Natural killer cell (primary cell): ENCODE data around the gene UAP1. TPM values are rescaled to one million over a fixed set of nuclear protein-coding genes. Genes with fewer than 3 reads are reported as not detected.

Experiments used
- ATAC-seq, 3 donors: fragments of 150-1000 bp in 2 of 3; fragments of 200-7000 bp in 1 of 3; cut with Tn5 transposase; 1 replicate in 1 of 3; 2 replicates in 2 of 3; pipeline ENCODE4 v1.10.0; 2021; ENCODE audit warnings: mild to moderate bottlenecking in 2 of 3, moderate library complexity in 2 of 3
- DNase-seq, 2 donors: peaks; one replicate each; pipeline versions ENCODE4 v3.0.0 to v3.0.0-alpha.2; 2013 to 2021; ENCODE audit warnings: mixed read lengths in 1 of 2
- H3K27ac ChIP-seq: one replicate; pipeline ENCODE4 v1.5.1; 2013; ENCODE audit warnings: mild to moderate bottlenecking, low read length
- H3K27me3 ChIP-seq: one replicate; pipeline ENCODE4 v1.6.1; 2013; ENCODE audit warnings: low read length; ENCODE audit not compliant: control insufficient read depth, insufficient read depth
- H3K36me3 ChIP-seq: one replicate; pipeline ENCODE4 v1.6.1; 2013; ENCODE audit warnings: low read length; ENCODE audit not compliant: control insufficient read depth, insufficient read depth
- H3K4me1 ChIP-seq: one replicate; pipeline ENCODE4 v1.6.1; 2013; ENCODE audit warnings: low read length; ENCODE audit not compliant: control insufficient read depth, insufficient read depth
- H3K4me3 ChIP-seq: one replicate; pipeline ENCODE4 v1.5.1; 2013; ENCODE audit warnings: low read length
- H3K9me3 ChIP-seq: one replicate; pipeline ENCODE4 v1.6.1; 2013; ENCODE audit warnings: low read length; ENCODE audit not compliant: control insufficient read depth, insufficient read depth
- H3K27ac Mint-ChIP-seq, 2 donors: one replicate each; pipeline ENCODE4 v1.8.0; 2022; ENCODE audit warnings: mild to moderate bottlenecking in 2 of 2, mixed read lengths in 2 of 2, moderate library complexity in 1 of 2
- H3K27me3 Mint-ChIP-seq, 2 donors: one replicate each; pipeline ENCODE4 v1.8.0; 2022; ENCODE audit warnings: low read depth in 2 of 2, mixed read lengths in 2 of 2
- H3K36me3 Mint-ChIP-seq: one replicate; pipeline ENCODE4 v1.8.0; 2022; ENCODE audit warnings: mixed read lengths
- H3K4me1 Mint-ChIP-seq, 2 donors: one replicate each; pipeline ENCODE4 v1.8.0; 2022; ENCODE audit warnings: mixed read lengths in 2 of 2
- H3K4me3 Mint-ChIP-seq: one replicate; pipeline ENCODE4 v1.8.0; 2022; ENCODE audit warnings: mild to moderate bottlenecking, moderate library complexity, mixed read lengths
- H3K9me3 Mint-ChIP-seq, 2 donors: one replicate each; pipeline ENCODE4 v1.8.0; 2022; ENCODE audit warnings: mixed read lengths in 2 of 2
- CTCF ChIP-seq: fragments of 200-600 bp; IDR thresholded peaks from one replicate; pipeline ENCODE4 v1.8.0; 2022; ENCODE audit warnings: antibody characterized with exemption
- whole genome bisulfite sequencing: methylation state at CpG from one replicate; pipeline ENCODE4 v1.1.7; 2013; ENCODE audit warnings: missing lambda C conversion rate; ENCODE audit not compliant: insufficient coverage; 5-methylcytosine and 5-hydroxymethylcytosine counted together
- intact Hi-C: fragments of 100-400 bp; cut with micrococcal nuclease; formaldehyde crosslinking; loops from one replicate; pipeline ENCODE4 v1.14.2; 2022
- total RNA-seq, 4 donors: library from RNA; stranded (reverse); fragments of 120-200 nt in 1 of 4; gene quantifications; one replicate each; pipeline versions ENCODE4 v1.2.3 to v1.2.4, GENCODE V29; 2013 to 2022

The UAP1 gene
- total RNA-seq, 3 donors from 2014 or later (not counting 1 experiment from before 2014, with no cell fraction given) = 69.2 to 109 (median 74.2) TPM

- Histone ChIP-seq H3K9me3 (no peaks in the 10 kb centered on the region), H3K4me1 (no peaks in the 10 kb centered on the region), H3K36me3 (no peaks in the 10 kb centered on the region), H3K27me3 (no peaks in the 10 kb centered on the region), H3K27ac (no peak overlapping the region), H3K4me3 (no peak overlapping the region)
- intact Hi-C loops = no loop called here
- H3K27ac Mint-ChIP-seq = no peak overlapping the region
- TF ChIP-seq CTCF = no peak
- WGBS = 71% methylated on average over 2 of the region's 2 CpGs
- no peak overlapping the region for H3K4me3 Mint-ChIP-seq
- DNase-seq (no peak), ATAC-seq (no peak)
- H3K36me3 Mint-ChIP-seq = no peaks in the 10 kb centered on the region
- H3K4me1 Mint-ChIP-seq = no peaks in the 10 kb centered on the region
- peaks cover under 1 to 3% of the 10 kb centered on the region in 2 donors for H3K27me3 Mint-ChIP-seq
- no peaks in the 10 kb centered on the region for H3K9me3 Mint-ChIP-seq
Observed at GRCh38 chr1:162626094-162626493, 64.6 kb downstream of the UAP1 start.

GRCh38 chr1:162626761-162627160 lies 65.2 kb downstream of the UAP1 start:
- Histone ChIP-seq H3K27me3 (no peaks in the 10 kb centered on the region), H3K9me3 (no peaks in the 10 kb centered on the region), H3K36me3 (no peaks in the 10 kb centered on the region), H3K4me3 (no peak overlapping the region), H3K27ac (no peak overlapping the region), H3K4me1 (no peaks in the 10 kb centered on the region)
- no peak for TF ChIP-seq CTCF
- DNase-seq = no peak
- Mint-ChIP-seq H3K27me3 (peaks cover 3 to 5% of the 10 kb centered on the region in 2 donors), H3K4me1 (no peaks in the 10 kb centered on the region), H3K36me3 (no peaks in the 10 kb centered on the region), H3K4me3 (no peak overlapping the region), H3K9me3 (no peaks in the 10 kb centered on the region), H3K27ac (no peak overlapping the region)
- intact Hi-C loops = loop anchor here (1.0 kb wide), 2 partner anchors 269 to 570 kb away; no protein-coding TSS in a partner anchor
- 54% methylated on average over 2 of the region's 2 CpGs for WGBS
- no peak for ATAC-seq

- Mint-ChIP-seq H3K27ac (no peak overlapping the region), H3K9me3 (no peaks in the 10 kb centered on the region), H3K4me3 (no peak overlapping the region), H3K4me1 (no peaks in the 10 kb centered on the region), H3K36me3 (no peaks in the 10 kb centered on the region), H3K27me3 (peaks cover 3 to 5% of the 10 kb centered on the region in 2 donors)
- Histone ChIP-seq H3K36me3 (no peaks in the 10 kb centered on the region), H3K4me1 (no peaks in the 10 kb centered on the region), H3K9me3 (no peaks in the 10 kb centered on the region), H3K27ac (no peak overlapping the region), H3K4me3 (no peak overlapping the region), H3K27me3 (no peaks in the 10 kb centered on the region)
- TF ChIP-seq CTCF = peak; percentile 46
- ATAC-seq (peak in 2 of 3 donors; percentile 36 to 49), DNase-seq (peak in 1 of 2 donors; percentile 42)
- intact Hi-C loops = loop anchor here (1.0 kb wide), 2 partner anchors 270 to 571 kb away; no protein-coding TSS in a partner anchor
- 80% methylated on average over 1 of the region's 3 CpGs for WGBS
Observed at GRCh38 chr1:162627662-162628296, 66.3 kb downstream of the UAP1 start.
